Bone marrow (tissue), 2 donors: ENCODE measurements around the gene YIF1B.
A peak's percentile ranks its signal among the peaks of the same experiment; 100 is the strongest.

Experiments used
- DNase-seq, 2 donors: peaks; one replicate each; lab custom pipeline; 2025; lab: John Stamatoyannopoulos, UW

Gene YIF1B

GRCh38 chr19:38335949-38336637 is 20.3 kb upstream of the YIF1B start:
- peak; percentile 92 to 94 for DNase-seq

- DNase-seq, result no peak
Observed at GRCh38 chr19:38333245-38333644, 17.5 kb upstream of the YIF1B start.

GRCh38 chr19:38331728-38332127 is 16.0 kb upstream of the YIF1B start:
- no peak for DNase-seq

- DNase-seq, result no peak
Observed at GRCh38 chr19:38329651-38330050, 13.9 kb upstream of the YIF1B start.

GRCh38 chr19:38326591-38326990 is 10.8 kb upstream of the YIF1B start:
- DNase-seq, result no peak

- no peak for DNase-seq
Observed at GRCh38 chr19:38324431-38324830, 8.7 kb upstream of the YIF1B start.

GRCh38 chr19:38323291-38323690 is 7.5 kb upstream of the YIF1B start:
- DNase-seq, result no peak

- DNase-seq, result no peak
Observed at GRCh38 chr19:38321646-38322196, 6.0 kb upstream of the YIF1B start.

- no peak for DNase-seq
Observed at GRCh38 chr19:38320969-38321339, 5.2 kb upstream of the YIF1B start.

GRCh38 chr19:38319421-38320258 is 3.9 kb upstream of the YIF1B start, which contains the start of gene KCNK6:
KCNK6 (plus strand) TSS chr19:38319845; CDS start chr19:38319951, 106 bp downstream.
- peak in 1 of 2 donors; percentile 28 for DNase-seq

GRCh38 chr19:38318660-38319059 is 2.9 kb upstream of the YIF1B start:
- DNase-seq, result no peak

GRCh38 chr19:38317104-38317612 is 1.4 kb upstream of the YIF1B start:
- DNase-seq, result peak; percentile 10 to 85

- no peak for DNase-seq
Observed at GRCh38 chr19:38316477-38317067, 825 bp upstream of the YIF1B start.

GRCh38 chr19:38310986-38311385 is 4.8 kb downstream of the YIF1B start:
- no peak for DNase-seq

- no peak for DNase-seq
Observed at GRCh38 chr19:38310279-38310670, 5.5 kb downstream of the YIF1B start.

GRCh38 chr19:38309615-38310278 is 6.0 kb downstream of the YIF1B start:
- no peak for DNase-seq

GRCh38 chr19:38308926-38309614 is 6.7 kb downstream of the YIF1B start:
- no peak for DNase-seq

GRCh38 chr19:38308006-38308766 is 7.6 kb downstream of the YIF1B start:
- no peak for DNase-seq

GRCh38 chr19:38307597-38307996 is 8.2 kb downstream of the YIF1B start:
- no peak for DNase-seq

GRCh38 chr19:38307076-38307475 is 8.7 kb downstream of the YIF1B start:
- no peak for DNase-seq

- no peak for DNase-seq
Observed at GRCh38 chr19:38306236-38306635, 9.5 kb downstream of the YIF1B start.
